HL-60/S4 treated with retinoic acid at 250 ng/mL for 4 days and 3 days (cell line): Measurements from ENCODE around the gene PGPEP1.

Experiments
- in situ Hi-C: fragments of 300-500 bp; cut with MboI; formaldehyde crosslinking; loops from 2 replicates; pipeline ENCODE4 v1.7.0; 2022; ENCODE audit warnings: low sequenced_read_pairs

The PGPEP1 gene

GRCh38 chr19:18416778-18417249, 76.4 kb downstream of the PGPEP1 start:
- in situ Hi-C loops, result no loop called here

GRCh38 chr19:18417250-18418028, 77.0 kb downstream of the PGPEP1 start:
- in situ Hi-C loops, result no loop called here

DNA sequence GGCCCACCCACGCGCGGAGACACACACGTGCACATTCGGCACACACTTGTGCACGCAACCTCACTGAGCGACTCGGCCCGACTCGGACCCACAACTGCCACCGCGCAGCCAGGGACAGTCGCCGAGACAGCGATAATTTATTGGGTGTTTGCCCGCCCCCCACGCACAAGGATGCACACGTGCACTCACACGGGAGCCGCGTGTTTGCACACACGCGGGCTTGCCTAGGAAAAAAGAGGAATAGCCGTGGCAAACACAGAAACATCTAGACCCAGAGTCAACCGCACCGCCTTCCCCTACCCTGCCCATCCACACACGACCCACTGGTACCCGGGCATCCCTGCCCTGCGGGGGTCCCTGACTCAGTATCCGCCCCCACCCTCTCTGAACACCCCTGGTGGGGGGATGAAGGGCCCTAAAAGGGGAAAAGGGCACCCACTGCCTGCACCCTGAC, 77.7 kb downstream of the PGPEP1 start:
- in situ Hi-C loops, result no loop called here

DNA sequence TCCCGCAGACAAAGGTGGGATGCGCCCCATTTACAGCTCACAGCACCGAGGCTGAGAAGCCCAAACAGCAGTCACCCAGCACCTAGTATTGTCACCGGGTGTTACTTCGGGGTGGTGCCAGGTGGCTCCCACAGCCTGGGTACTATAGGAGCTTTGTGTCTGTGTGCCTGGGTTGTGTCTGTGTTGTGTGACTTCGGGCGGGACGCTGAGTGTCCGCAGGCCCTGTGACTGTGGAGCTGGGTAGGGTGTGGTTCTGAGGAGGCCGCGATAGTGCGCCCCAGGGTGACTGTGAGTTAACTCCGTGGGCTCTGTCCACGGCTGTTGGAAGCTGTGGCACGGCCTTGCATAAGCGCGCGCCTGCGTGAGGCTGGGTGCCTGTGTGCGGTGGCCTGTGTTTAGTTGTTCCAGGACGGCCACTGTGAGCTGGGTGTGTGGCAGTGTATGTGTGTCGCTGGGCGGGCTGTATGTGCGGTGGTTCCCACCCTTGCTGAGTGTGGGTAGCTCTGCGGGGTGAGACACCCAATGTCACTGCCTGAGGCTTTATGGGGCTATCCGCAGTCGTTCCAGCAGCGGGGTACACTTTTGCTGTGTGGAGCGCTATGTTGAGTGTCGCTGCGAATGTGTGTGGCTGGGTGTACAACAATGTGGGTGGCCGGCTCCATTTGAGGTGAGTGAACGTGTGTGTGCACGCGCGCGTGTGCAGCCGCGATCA, 78.2 kb downstream of the PGPEP1 start:
- in situ Hi-C loops, result no loop called here

- in situ Hi-C loops, result no loop called here
These were observed 78.8 kb downstream of the PGPEP1 start, which contains the start of gene SSBP4 for GRCh38 chr19:18419195-18419698. TSS of gene SSBP4 (plus strand) at chr19:18419398. CDS start at chr19:18419649, 251 bp downstream.
